NB4 (cell line): ENCODE measurements around the gene BANP.

Experiments
- DNase-seq: peaks from one replicate; pipeline ENCODE4 v3.0.0; 2010; ENCODE audit warnings: low read depth
- H3K4me3 ChIP-seq: one replicate; pipeline ENCODE4 v1.5.1; 2011; ENCODE audit warnings: mild to moderate bottlenecking, low read depth, low read length, moderate library complexity
- MAX ChIP-seq: IDR thresholded peaks from 2 replicates; pipeline ENCODE4 v1.6.1; 2011; ENCODE audit warnings: low read depth, low read length
- MYC ChIP-seq: IDR thresholded peaks from 2 replicates; pipeline ENCODE4 v1.6.1; 2011; ENCODE audit warnings: low read depth, low read length
- POLR2A ChIP-seq: IDR thresholded peaks from 2 replicates; pipeline ENCODE4 v1.6.1; 2011; ENCODE audit warnings: mild to moderate bottlenecking; ENCODE audit not compliant: insufficient read length; ENCODE audit errors: extremely low read depth
- TF ChIP-seq, protein P1 (sequence below): IDR thresholded peaks from one replicate; pipeline ENCODE4 v1.5.1; 2012; ENCODE audit warnings: low read depth, low read length

BANP gene

GRCh38 chr16:87922250-87922871 is 28.9 kb upstream of the BANP start:
- H3K4me3 ChIP-seq = no peak overlapping the region
- TF ChIP-seq MYC (no peak), MAX (no peak), POLR2A (no peak)
- TF ChIP-seq, protein P1, sequence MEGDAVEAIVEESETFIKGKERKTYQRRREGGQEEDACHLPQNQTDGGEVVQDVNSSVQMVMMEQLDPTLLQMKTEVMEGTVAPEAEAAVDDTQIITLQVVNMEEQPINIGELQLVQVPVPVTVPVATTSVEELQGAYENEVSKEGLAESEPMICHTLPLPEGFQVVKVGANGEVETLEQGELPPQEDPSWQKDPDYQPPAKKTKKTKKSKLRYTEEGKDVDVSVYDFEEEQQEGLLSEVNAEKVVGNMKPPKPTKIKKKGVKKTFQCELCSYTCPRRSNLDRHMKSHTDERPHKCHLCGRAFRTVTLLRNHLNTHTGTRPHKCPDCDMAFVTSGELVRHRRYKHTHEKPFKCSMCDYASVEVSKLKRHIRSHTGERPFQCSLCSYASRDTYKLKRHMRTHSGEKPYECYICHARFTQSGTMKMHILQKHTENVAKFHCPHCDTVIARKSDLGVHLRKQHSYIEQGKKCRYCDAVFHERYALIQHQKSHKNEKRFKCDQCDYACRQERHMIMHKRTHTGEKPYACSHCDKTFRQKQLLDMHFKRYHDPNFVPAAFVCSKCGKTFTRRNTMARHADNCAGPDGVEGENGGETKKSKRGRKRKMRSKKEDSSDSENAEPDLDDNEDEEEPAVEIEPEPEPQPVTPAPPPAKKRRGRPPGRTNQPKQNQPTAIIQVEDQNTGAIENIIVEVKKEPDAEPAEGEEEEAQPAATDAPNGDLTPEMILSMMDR = no peak
- no peak for DNase-seq

- TF ChIP-seq POLR2A (no peak), MYC (no peak), MAX (no peak)
- TF ChIP-seq, protein P1 = no peak
- no peak overlapping the region for H3K4me3 ChIP-seq
- DNase-seq = no peak
These were observed 27.0 kb upstream of the BANP start for GRCh38 chr16:87924041-87924810.

- TF ChIP-seq, protein P1 = no peak
- no peak for TF ChIP-seq MYC
- TF ChIP-seq MAX = no peak
- TF ChIP-seq POLR2A = no peak
- DNase-seq = no peak
- H3K4me3 ChIP-seq = no peak overlapping the region
These were observed 26.2 kb upstream of the BANP start for GRCh38 chr16:87924811-87925670.

DNA sequence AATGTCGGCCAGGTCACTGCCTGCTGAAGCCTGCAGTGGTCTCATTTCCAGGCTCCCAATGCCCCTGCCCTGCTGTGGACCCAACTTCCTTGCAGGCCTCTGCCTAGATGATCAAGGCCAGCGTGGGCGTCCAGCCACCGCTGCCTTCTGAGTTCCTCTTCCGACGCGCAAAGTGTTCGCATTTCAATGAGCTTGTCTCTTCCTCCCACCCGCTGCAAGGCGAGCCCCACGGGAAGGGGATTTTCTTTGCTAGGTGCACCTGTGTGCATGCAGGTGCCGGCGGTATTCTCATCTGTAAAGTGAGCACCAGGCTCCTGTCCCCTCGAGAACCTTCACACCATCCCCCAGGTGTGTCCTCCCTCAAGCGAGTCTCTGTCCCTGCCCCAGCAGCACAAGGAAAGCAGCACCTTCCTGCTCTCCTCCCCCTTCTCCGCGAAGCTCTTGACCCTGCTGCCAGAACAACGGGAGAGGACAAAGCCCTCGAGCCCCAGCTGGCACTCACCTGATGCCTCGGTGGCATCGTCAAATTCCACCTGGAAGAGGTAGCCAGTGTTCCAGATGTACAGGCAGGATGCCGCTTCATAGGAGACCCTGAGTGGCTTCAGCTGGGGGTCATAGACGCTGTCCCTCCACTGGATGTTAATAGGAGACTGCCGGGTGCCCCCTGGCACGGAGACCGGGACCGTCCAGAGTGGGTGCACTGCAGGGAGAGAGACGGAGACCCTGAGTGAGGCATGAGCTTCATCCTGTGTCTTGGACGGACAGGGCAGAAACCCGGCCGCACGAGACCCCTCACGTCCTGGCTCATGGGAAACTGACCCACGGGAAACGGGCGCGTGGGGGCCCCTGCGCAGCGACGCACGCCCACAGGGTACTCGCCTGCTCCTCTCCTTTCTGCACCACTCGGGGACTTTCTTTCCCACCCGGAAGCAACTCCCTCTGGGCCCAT is 24.7 kb upstream of the BANP start:
- TF ChIP-seq, protein P1 = no peak
- TF ChIP-seq POLR2A (no peak), MAX (no peak)
- no peak overlapping the region for H3K4me3 ChIP-seq
- DNase-seq = peak; percentile 60

DNA sequence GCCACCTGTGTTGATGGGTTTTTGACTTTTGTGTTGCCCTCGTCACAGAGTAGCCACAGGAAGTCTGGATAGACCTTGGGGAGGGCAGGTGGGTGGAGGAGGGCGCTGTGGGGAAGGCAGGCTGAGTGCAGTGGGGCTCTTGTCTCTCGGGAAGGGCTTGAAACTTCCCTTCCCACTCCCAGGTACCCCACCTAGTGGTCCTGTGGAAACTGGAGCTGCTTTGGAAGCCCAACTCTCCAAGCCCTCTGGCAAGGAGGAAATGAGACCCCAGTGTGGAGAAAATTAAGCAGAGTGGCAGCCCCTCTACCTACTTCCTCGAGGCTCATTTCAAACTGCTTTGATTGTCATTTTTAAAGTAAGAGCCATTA is 24.1 kb upstream of the BANP start:
- DNase-seq = no peak
- H3K4me3 ChIP-seq = no peak overlapping the region
- TF ChIP-seq, protein P1 = no peak
- no peak for TF ChIP-seq POLR2A
- TF ChIP-seq MYC = no peak
